NB4 (cell line): ENCODE results near the gene SLC43A3.

Source experiments
- DNase-seq: peaks from one replicate; pipeline ENCODE4 v3.0.0; 2010; ENCODE audit warnings: low read depth
- H3K4me3 ChIP-seq: one replicate; pipeline ENCODE4 v1.5.1; 2011; ENCODE audit warnings: mild to moderate bottlenecking, low read depth, low read length, moderate library complexity
- MYC ChIP-seq: IDR thresholded peaks from 2 replicates; pipeline ENCODE4 v1.6.1; 2011; ENCODE audit warnings: low read depth, low read length
- POLR2A ChIP-seq: IDR thresholded peaks from 2 replicates; pipeline ENCODE4 v1.6.1; 2011; ENCODE audit warnings: mild to moderate bottlenecking; ENCODE audit not compliant: insufficient read length; ENCODE audit errors: extremely low read depth
- TF ChIP-seq, protein P1 (sequence below): IDR thresholded peaks from one replicate; pipeline ENCODE4 v1.5.1; 2012; ENCODE audit warnings: low read depth, low read length
- TF ChIP-seq, protein P2 (sequence below): IDR thresholded peaks from 2 replicates; pipeline ENCODE4 v1.6.1; 2011; ENCODE audit warnings: low read depth, low read length

Gene SLC43A3

DNA sequence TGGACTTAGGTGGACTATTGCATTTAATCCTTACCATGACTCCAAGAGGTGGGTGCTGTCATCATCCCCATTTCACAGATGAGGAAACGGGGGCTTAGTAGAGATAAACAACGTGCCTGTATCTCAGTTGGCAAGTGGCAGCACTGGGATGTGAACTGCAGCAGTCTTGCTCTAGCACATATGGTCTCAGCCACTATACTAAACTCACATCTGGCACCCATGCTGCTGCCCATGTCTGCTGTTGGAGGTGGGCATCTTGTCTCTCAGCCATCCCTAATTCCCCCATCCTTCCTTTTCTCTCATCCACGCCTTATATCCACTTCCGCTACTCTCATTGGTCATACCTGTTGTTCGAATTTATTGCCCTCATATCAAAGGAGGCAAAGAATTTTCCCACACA, 49.8 kb downstream of the SLC43A3 start:
- DNase-seq: no peak
- TF ChIP-seq, protein P1, sequence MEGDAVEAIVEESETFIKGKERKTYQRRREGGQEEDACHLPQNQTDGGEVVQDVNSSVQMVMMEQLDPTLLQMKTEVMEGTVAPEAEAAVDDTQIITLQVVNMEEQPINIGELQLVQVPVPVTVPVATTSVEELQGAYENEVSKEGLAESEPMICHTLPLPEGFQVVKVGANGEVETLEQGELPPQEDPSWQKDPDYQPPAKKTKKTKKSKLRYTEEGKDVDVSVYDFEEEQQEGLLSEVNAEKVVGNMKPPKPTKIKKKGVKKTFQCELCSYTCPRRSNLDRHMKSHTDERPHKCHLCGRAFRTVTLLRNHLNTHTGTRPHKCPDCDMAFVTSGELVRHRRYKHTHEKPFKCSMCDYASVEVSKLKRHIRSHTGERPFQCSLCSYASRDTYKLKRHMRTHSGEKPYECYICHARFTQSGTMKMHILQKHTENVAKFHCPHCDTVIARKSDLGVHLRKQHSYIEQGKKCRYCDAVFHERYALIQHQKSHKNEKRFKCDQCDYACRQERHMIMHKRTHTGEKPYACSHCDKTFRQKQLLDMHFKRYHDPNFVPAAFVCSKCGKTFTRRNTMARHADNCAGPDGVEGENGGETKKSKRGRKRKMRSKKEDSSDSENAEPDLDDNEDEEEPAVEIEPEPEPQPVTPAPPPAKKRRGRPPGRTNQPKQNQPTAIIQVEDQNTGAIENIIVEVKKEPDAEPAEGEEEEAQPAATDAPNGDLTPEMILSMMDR: no peak
- TF ChIP-seq POLR2A (no peak), MYC (no peak)
- TF ChIP-seq, protein P2, sequence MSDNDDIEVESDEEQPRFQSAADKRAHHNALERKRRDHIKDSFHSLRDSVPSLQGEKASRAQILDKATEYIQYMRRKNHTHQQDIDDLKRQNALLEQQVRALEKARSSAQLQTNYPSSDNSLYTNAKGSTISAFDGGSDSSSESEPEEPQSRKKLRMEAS: no peak
- no peak overlapping the region for H3K4me3 ChIP-seq

DNA sequence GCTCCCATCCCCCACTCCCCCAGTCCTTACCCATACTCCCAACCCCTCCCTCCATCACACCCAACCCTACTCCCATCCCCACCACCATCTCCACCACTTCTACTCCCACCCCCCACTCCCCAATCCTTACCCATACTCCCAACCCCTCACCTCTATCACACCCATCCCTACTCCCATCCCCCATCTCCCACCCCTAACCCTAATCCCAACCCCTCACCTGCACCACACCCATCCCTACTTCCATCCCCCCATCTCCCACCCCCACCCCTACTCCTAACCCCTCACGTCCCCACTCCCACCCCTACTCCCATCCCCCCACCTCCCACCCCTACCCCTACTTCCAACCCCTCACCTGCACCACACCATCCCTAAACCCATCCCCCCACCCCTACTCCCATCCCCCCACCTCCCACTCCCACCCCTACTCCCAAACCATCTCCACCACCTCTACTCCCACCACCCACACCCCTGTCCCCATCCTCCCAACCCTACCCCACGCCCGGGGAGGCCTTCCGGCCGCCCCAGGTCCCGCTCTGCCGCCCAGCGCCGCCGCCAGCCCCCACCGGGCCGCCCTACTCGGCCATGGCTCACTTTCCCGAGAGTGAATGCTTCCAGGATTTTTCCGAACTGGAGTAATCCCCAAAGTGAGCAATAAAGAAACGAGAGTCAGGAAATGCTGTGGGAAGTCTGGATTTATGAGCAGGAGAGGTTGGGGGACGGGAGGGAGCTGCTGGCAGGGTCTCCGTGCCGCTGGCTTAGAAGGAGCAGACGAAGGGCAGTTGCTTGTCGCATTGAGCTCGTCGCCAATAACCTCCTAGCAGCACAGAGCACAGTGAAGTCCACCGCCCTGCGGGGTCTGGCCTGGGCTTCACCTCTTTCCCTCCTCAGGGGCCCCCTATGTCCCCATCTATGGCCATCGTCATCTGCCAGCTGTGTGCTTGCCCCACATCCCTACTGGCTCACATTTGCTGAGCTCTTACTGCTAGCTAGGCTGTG, 50.5 kb downstream of the SLC43A3 start:
- TF ChIP-seq, protein P2: no peak
- no peak for TF ChIP-seq POLR2A
- TF ChIP-seq, protein P1: no peak
- no peak for TF ChIP-seq MYC
- no peak overlapping the region for H3K4me3 ChIP-seq
- DNase-seq: no peak

DNA sequence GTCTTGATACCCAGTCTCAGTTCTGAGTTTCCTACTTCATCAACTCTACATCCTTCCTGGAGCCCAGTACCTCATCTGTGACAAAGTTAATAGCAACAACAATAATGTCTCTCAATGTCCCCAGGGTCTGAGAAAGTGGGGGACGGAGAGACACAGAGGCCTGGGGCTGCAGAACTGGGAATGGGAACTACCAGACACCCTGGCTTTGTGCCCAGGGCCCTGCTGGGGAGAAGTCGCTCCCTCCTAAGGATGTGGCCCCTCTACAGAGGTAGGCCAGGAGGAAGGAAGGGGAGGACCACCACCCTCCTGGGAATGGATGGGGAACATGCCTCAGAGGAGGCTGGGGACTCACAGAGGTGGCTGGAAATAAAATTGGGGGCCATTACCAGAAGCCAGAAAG, 51.4 kb downstream of the SLC43A3 start:
- H3K4me3 ChIP-seq: no peak overlapping the region
- no peak for DNase-seq
- no peak for TF ChIP-seq MYC
- TF ChIP-seq, protein P2: no peak
- no peak for TF ChIP-seq POLR2A
- TF ChIP-seq, protein P1: no peak

DNA sequence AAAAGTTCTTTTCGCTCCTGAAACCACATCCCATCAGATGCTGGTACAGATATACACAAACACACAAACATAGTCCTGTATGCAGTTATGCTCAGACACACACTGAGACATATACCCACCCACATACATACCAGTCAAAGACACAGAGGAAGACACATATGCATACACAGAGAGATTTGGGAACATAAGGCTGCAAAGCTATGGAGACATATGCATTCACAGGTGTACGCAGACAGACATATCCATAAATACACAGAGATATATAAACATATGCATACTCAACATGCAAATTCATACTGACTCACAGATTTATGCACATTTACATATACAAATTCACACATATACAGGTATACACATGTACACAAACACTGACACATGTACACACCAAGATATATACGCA, 52.0 kb downstream of the SLC43A3 start:
- no peak overlapping the region for H3K4me3 ChIP-seq
- DNase-seq: no peak
- no peak for TF ChIP-seq POLR2A
- TF ChIP-seq, protein P1: no peak
- no peak for TF ChIP-seq MYC
- TF ChIP-seq, protein P2: no peak

DNA sequence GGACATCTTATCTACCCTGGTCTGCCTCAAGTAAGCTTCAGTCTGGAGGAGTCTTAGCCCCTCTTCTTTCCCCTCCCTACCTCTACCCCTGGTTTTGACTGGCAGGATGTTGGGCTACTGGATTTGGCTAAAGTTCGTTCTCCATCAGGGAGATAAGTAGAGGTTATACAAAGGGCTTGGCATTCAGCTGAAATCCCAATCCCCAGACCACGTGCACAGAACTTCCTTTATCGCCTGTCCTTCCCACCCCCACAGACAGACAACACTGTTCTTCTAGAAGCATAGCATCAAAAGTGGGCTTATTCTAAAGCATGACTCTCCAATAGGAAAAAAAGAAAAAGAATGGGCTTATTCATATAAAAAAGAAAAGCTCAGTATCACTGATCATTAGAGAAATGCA, 53.8 kb downstream of the SLC43A3 start:
- TF ChIP-seq MYC (no peak), POLR2A (no peak)
- TF ChIP-seq, protein P1: no peak
- TF ChIP-seq, protein P2: no peak
- no peak for DNase-seq
- no peak overlapping the region for H3K4me3 ChIP-seq
